Glutamatergic neuron (in vitro differentiated cells): ENCODE measurements around the gene ZNF19. TPM values are rescaled to one million over a fixed set of nuclear protein-coding genes. Genes with fewer than 3 reads are reported as not detected.

Experiments used
- DNase-seq: peaks from one replicate; pipeline ENCODE4 v3.0.0; 2022
- H3K27ac Mint-ChIP-seq: one replicate; pipeline ENCODE4 v1.8.0; 2020; ENCODE audit warnings: mild to moderate bottlenecking, mixed read lengths, inconsistent platforms; ENCODE audit not compliant: unreplicated experiment
- H3K27me3 Mint-ChIP-seq: one replicate; pipeline ENCODE4 v1.8.0; 2020; ENCODE audit warnings: mild to moderate bottlenecking, moderate library complexity, mixed read lengths, inconsistent platforms; ENCODE audit not compliant: unreplicated experiment
- H3K36me3 Mint-ChIP-seq: one replicate; pipeline ENCODE4 v1.8.0; 2020; ENCODE audit warnings: mild to moderate bottlenecking, mixed read lengths, inconsistent platforms; ENCODE audit not compliant: unreplicated experiment
- H3K4me1 Mint-ChIP-seq: one replicate; pipeline ENCODE4 v1.8.0; 2020; ENCODE audit warnings: mild to moderate bottlenecking, low read depth, mixed read lengths, inconsistent platforms; ENCODE audit not compliant: unreplicated experiment
- H3K4me3 Mint-ChIP-seq: one replicate; pipeline ENCODE4 v1.8.0; 2020; ENCODE audit warnings: mild to moderate bottlenecking, mixed read lengths, inconsistent platforms; ENCODE audit not compliant: unreplicated experiment
- H3K9me3 Mint-ChIP-seq: one replicate; pipeline ENCODE4 v1.8.0; 2020; ENCODE audit warnings: mild to moderate bottlenecking, moderate library complexity, mixed read lengths, inconsistent platforms; ENCODE audit not compliant: unreplicated experiment
- CTCF ChIP-seq: fragments of 200-600 bp; sonication (generic); IDR thresholded peaks from one replicate; pipeline ENCODE4 v1.5.0; 2021; ENCODE audit not compliant: partially characterized antibody, unreplicated experiment
- long read RNA-seq: library from polyadenylated mRNA; unstranded; transcript quantifications from one replicate; pipeline ENCODE4 v2.0.0, GENCODE V29; 2020; ENCODE audit not compliant: unreplicated experiment
- total RNA-seq: library from RNA; stranded (reverse); fragmentation: NEBNext Ultra II Directional; extraction: Animal tissue kit (Norgen Biotek cat#: 25700); gene quantifications from one replicate; pipeline ENCODE4 v1.2.1, GENCODE V29; 2021; ENCODE audit not compliant: unreplicated experiment

ZNF19 gene
- 9.3 TPM for total RNA-seq
- long read RNA-seq, partial matches to known transcripts, result 2 of 3 reads
- long read RNA-seq, other reads (novel, unspliced or antisense), result 0 of 3 reads

- Mint-ChIP-seq H3K36me3 (no peaks in the 10 kb centered on the region), H3K4me3 (no peak within 1 kb of the TSS)
- DNase-seq, result no peak
Observed at GRCh38 chr16:71489122-71489521, at the start of gene ZNF19. Gene ZNF19, minus strand, starts transcription at chr16:71489324. Its CDS starts 7,210 bp downstream, at chr16:71482114.

GRCh38 chr16:71537643-71538042 is 48.5 kb upstream of the ZNF19 start:
- peaks cover 2% of the 10 kb centered on the region for H3K9me3 Mint-ChIP-seq
- H3K4me3 Mint-ChIP-seq, result no peak overlapping the region
- H3K27me3 Mint-ChIP-seq, result no peaks in the 10 kb centered on the region
- no peaks in the 10 kb centered on the region for H3K36me3 Mint-ChIP-seq
- H3K27ac Mint-ChIP-seq, result no peak overlapping the region
- H3K4me1 Mint-ChIP-seq, result peaks cover 3% of the 10 kb centered on the region
- peak; percentile 43 for TF ChIP-seq CTCF
- peak; percentile 54 for DNase-seq

More at GRCh38 chr16:71489122-71489521, at the start of gene ZNF19:
- Mint-ChIP-seq H3K27me3 (peaks cover 2% of the 10 kb centered on the region), H3K9me3 (peaks cover 2% of the 10 kb centered on the region), H3K27ac (no peak within 1 kb of the TSS), H3K4me1 (no peaks in the 10 kb centered on the region)
- no peak for TF ChIP-seq CTCF

GRCh38 chr16:71536752-71537499 is 47.8 kb upstream of the ZNF19 start:
- no peak for TF ChIP-seq CTCF
- H3K4me3 Mint-ChIP-seq, result no peak overlapping the region

GRCh38 chr16:71532366-71532765 is 43.2 kb upstream of the ZNF19 start:
- no peak overlapping the region for H3K27ac Mint-ChIP-seq
- peaks cover 2% of the 10 kb centered on the region for H3K9me3 Mint-ChIP-seq
- peaks cover 2% of the 10 kb centered on the region for H3K27me3 Mint-ChIP-seq
- H3K4me1 Mint-ChIP-seq, result no peaks in the 10 kb centered on the region
- TF ChIP-seq CTCF, result no peak
- H3K4me3 Mint-ChIP-seq, result no peak overlapping the region
- H3K36me3 Mint-ChIP-seq, result no peaks in the 10 kb centered on the region
- no peak for DNase-seq

More at GRCh38 chr16:71536752-71537499, 47.8 kb upstream of the ZNF19 start:
- H3K27ac Mint-ChIP-seq, result no peak overlapping the region
- no peaks in the 10 kb centered on the region for H3K27me3 Mint-ChIP-seq
- no peak for DNase-seq
- H3K9me3 Mint-ChIP-seq, result peaks cover 2% of the 10 kb centered on the region
- no peaks in the 10 kb centered on the region for H3K36me3 Mint-ChIP-seq
- no peaks in the 10 kb centered on the region for H3K4me1 Mint-ChIP-seq

- H3K9me3 Mint-ChIP-seq, result no peaks in the 10 kb centered on the region
- no peak overlapping the region for H3K4me3 Mint-ChIP-seq
- H3K4me1 Mint-ChIP-seq, result peaks cover 4% of the 10 kb centered on the region
- H3K36me3 Mint-ChIP-seq, result no peaks in the 10 kb centered on the region
- TF ChIP-seq CTCF, result no peak
- H3K27me3 Mint-ChIP-seq, result peaks cover 6% of the 10 kb centered on the region
- DNase-seq, result no peak
- no peak overlapping the region for H3K27ac Mint-ChIP-seq
Observed at GRCh38 chr16:71528863-71529262, 39.7 kb upstream of the ZNF19 start.
